Testis (tissue), 3 donors: ENCODE measurements around the gene FAM83D. TPM values are rescaled to one million over a fixed set of nuclear protein-coding genes. Genes with fewer than 3 reads are reported as not detected.

Source experiments
- DNase-seq: peaks from one replicate; pipeline ENCODE4 v3.0.0-alpha.2; 2019
- H3K27ac ChIP-seq, 2 donors: fragments of 200-600 bp; sonication (generic); one replicate each; pipeline ENCODE4 v1.5.1; 2019
- H3K27me3 ChIP-seq: fragments of 200-600 bp; sonication (generic); one replicate; pipeline ENCODE4 v1.5.1; 2019
- H3K36me3 ChIP-seq: fragments of 200-600 bp; sonication (generic); one replicate; pipeline ENCODE4 v1.5.1; 2017; ENCODE audit warnings: low read depth; ENCODE audit errors: missing control alignments
- H3K4me1 ChIP-seq: fragments of 200-600 bp; sonication (generic); one replicate; pipeline ENCODE4 v1.5.1; 2019
- H3K4me3 ChIP-seq, 2 donors: fragments of 200-600 bp; sonication (generic); one replicate each; pipeline ENCODE4 v1.5.1; 2017 to 2019
- H3K9me3 ChIP-seq: fragments of 200-600 bp; sonication (generic); one replicate; pipeline ENCODE4 v1.5.1; 2017
- CTCF ChIP-seq, 3 experiments: fragments of 450-650 bp in 2 of 3; fragments of 200-600 bp in 1 of 3; sonication (generic) in 1 of 3; IDR thresholded peaks; one replicate each; pipeline ENCODE4 v1.5.1; 2016 to 2019; ENCODE audit warnings: antibody characterized with exemption in 3 of 3, mild to moderate bottlenecking in 2 of 3, moderate library complexity in 1 of 3
- POLR2A ChIP-seq: fragments of 450-650 bp; IDR thresholded peaks from one replicate; pipeline ENCODE4 v1.6.1; 2017; ENCODE audit warnings: antibody characterized with exemption, mild to moderate bottlenecking, moderate library complexity
- WGBS, 2 donors: methylation state at CpG; one replicate each; pipeline ENCODE4 v1.1.5; 2018; 5-methylcytosine and 5-hydroxymethylcytosine counted together
- intact Hi-C: fragments of 100-400 bp; cut with DNase I; formaldehyde crosslinking; loops from one replicate; pipeline ENCODE4 v1.15.1; 2023; ENCODE audit warnings: low total_unique reads
- polyA plus RNA-seq: library from polyadenylated mRNA; stranded (reverse); fragments of 350-450 nt; fragmentation: Illumina TruSeq; extraction: RNeasy Lipid Tissue Mini Kit (QIAGEN cat#74804); gene quantifications from one replicate; pipeline ENCODE4 v1.2.3, GENCODE V29; 2014; ENCODE audit warnings: low read depth, low replicate concordance; ENCODE audit not compliant: insufficient read depth
- total RNA-seq, 2 donors: library from RNA; depleted of rRNA; stranded (reverse); fragments of >200 nt; gene quantifications; one replicate each; pipeline ENCODE4 v1.2.3, GENCODE V29; 2016

FAM83D gene
- total and polyA plus RNA-seq, 3 donors from 2014 or later: 10.1 to 13.7 (median 13.1) TPM

- H3K36me3 ChIP-seq: no peaks in the 10 kb centered on the region
- H3K27me3 ChIP-seq: no peaks in the 10 kb centered on the region
- H3K4me1 ChIP-seq: no peaks in the 10 kb centered on the region
- intact Hi-C loops: no loop called here
- H3K27ac ChIP-seq: no peak overlapping the region
- H3K4me3 ChIP-seq: no peak overlapping the region
- 79 to 85% methylated on average over 3 of the region's 3 CpGs for WGBS, 2 donors
- TF ChIP-seq CTCF (IDR thresholded peaks at IDR 0.05) (no peak), POLR2A (no peak)
- no peak for DNase-seq
- H3K9me3 ChIP-seq: no peaks in the 10 kb centered on the region
These were observed 35.8 kb upstream of the FAM83D start for GRCh38 chr20:38890497-38890818.

- DNase-seq: no peak
- TF ChIP-seq CTCF (IDR thresholded peaks at IDR 0.05) (no peak), POLR2A (no peak)
- no peak overlapping the region for H3K27ac ChIP-seq
- intact Hi-C loops: no loop called here
- no peaks in the 10 kb centered on the region for H3K36me3 ChIP-seq
- 86 to 88% methylated on average over 8 to 11 of the region's 11 CpGs for WGBS, 2 donors
- H3K27me3 ChIP-seq: no peaks in the 10 kb centered on the region
- H3K4me1 ChIP-seq: no peaks in the 10 kb centered on the region
- H3K9me3 ChIP-seq: no peaks in the 10 kb centered on the region
- H3K4me3 ChIP-seq: no peak overlapping the region
These were observed 33.9 kb upstream of the FAM83D start for GRCh38 chr20:38892091-38892981.

GRCh38 chr20:38893056-38893564, 33.1 kb upstream of the FAM83D start:
- H3K36me3 ChIP-seq: no peaks in the 10 kb centered on the region
- intact Hi-C loops: no loop called here
- no peaks in the 10 kb centered on the region for H3K27me3 ChIP-seq
- TF ChIP-seq CTCF (IDR thresholded peaks at IDR 0.05) (no peak), POLR2A (no peak)
- H3K27ac ChIP-seq: no peak overlapping the region
- WGBS, 2 donors: 20 to 22% methylated on average over 6 of the region's 6 CpGs
- no peak for DNase-seq
- H3K4me1 ChIP-seq: no peaks in the 10 kb centered on the region
- no peaks in the 10 kb centered on the region for H3K9me3 ChIP-seq
- no peak overlapping the region for H3K4me3 ChIP-seq

- Histone ChIP-seq H3K4me3 (peak overlapping the region in 1 of 2 donors; percentile 25), H3K27me3 (no peaks in the 10 kb centered on the region), H3K27ac (no peak overlapping the region), H3K9me3 (no peaks in the 10 kb centered on the region), H3K4me1 (no peaks in the 10 kb centered on the region), H3K36me3 (no peaks in the 10 kb centered on the region)
- intact Hi-C loops: no loop called here
- TF ChIP-seq CTCF (IDR thresholded peaks at IDR 0.05): peak; percentile 49 to 90 (median 76)
- no peak for TF ChIP-seq POLR2A
- peak; percentile 80 for DNase-seq
- 7 to 8% methylated on average over 7 to 25 of the region's 25 CpGs for WGBS, 2 donors
These were observed 32.6 kb upstream of the FAM83D start for GRCh38 chr20:38893565-38894090.
